GM18519 (cell line): ENCODE results near the gene PPP2R3B.
A peak's percentile ranks its signal among the peaks of the same experiment; 100 is the strongest.
"Not testable (repeated sequence)": the region's sequence is repeated elsewhere in the genome, so short reads cannot be mapped to it uniquely, and the experiment has no call there.

Experiments used
- ATAC-seq: cut with Tn5 transposase; IDR thresholded peaks from one replicate; pipeline ENCODE4 v1.9.1; 2021; ENCODE audit warnings: mild to moderate bottlenecking, moderate library complexity; ENCODE audit not compliant: unreplicated experiment, low FRiP score

PPP2R3B gene

DNA sequence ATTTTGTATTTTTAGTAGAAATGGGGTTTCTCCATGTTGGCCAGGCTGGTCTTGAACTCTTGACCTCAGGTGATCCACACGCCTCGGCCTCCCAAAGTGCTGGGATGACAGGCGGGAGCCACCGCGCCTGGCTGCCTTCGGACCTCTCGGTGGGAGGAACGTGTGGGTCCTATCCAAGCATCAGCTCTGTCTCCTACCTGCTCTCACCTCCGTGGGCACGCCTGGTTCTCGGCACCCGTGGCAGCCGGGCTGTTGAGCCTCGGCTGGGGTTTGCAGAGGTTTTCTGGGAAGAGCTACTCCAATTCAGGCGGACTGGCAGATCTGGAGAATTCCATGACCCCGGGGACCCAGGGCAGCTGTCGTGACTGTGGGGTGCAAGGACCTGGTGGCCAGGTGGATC, 23.6 kb upstream of the PPP2R3B start:
- ATAC-seq, result no peak

DNA sequence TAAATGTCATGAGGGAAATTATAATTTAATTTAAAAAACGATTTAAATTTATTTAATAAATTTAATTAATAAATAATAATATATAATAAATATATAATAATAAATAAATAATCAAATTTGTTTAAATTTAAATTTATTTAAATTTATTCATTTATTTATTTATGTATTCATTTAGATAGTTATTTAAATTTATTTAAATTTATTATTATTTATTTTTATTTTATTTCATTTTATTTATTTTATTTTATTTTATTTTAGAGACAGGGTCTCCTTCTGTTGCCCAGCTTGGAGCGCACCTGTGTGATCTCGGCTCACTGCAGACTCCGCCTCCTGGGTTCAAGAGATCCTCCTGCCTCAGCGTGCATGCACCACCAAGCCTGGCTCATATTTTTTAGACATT, 18.4 kb upstream of the PPP2R3B start:
- no peak for ATAC-seq

DNA sequence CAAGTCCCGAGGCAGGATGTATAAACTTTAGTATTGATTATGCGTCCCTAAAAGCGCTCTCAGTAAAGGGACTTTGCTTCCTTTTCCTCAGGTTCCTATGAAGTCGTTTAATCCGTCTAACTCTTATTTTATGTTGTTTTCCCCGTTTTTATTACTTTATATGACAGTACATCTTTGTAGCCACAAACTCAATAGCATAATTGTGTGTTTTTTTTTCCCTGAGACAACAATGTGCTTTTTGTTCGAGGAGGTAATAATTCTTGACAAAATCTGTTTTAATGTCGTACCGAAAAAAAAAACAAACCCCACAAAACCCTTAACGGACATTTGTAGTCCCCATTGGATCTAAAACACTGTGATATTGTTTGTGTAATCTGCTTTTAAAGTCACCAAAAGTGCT, 17.9 kb upstream of the PPP2R3B start:
- ATAC-seq, result no peak

- ATAC-seq, result no peak
Observed at GRCh38 chrX:402857-403256, 16.1 kb upstream of the PPP2R3B start.

GRCh38 chrX:400258-400657, 13.6 kb upstream of the PPP2R3B start:
- ATAC-seq, result no peak

GRCh38 chrX:397575-397974, 10.9 kb upstream of the PPP2R3B start:
- no peak for ATAC-seq

DNA sequence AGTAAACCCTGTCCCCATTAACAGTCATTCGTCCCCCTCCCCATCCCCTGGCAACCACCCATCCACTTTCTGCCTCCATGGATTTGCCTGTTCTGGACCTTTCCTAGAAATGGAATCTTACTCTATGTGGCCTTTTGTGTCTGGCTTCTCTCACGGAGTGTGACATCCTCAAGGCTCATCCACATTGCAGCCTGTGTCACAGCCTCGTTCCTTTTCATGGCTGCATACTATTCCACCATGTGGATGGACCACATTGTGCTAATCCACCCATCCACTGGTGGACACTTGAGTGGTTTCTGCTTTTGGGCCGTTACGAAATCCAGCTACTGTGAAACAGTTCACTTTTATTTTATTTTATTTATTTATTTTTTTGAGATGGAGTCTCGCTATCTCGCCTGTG, 8.1 kb upstream of the PPP2R3B start:
- no peak for ATAC-seq

- ATAC-seq, result no peak
Observed at GRCh38 chrX:392575-392846, 5.8 kb upstream of the PPP2R3B start.

- ATAC-seq, result no peak
Observed at GRCh38 chrX:391717-392574, 5.2 kb upstream of the PPP2R3B start.

GRCh38 chrX:390459-390858, 3.8 kb upstream of the PPP2R3B start:
- no peak for ATAC-seq

GRCh38 chrX:389021-389441, 2.3 kb upstream of the PPP2R3B start:
- no peak for ATAC-seq

DNA sequence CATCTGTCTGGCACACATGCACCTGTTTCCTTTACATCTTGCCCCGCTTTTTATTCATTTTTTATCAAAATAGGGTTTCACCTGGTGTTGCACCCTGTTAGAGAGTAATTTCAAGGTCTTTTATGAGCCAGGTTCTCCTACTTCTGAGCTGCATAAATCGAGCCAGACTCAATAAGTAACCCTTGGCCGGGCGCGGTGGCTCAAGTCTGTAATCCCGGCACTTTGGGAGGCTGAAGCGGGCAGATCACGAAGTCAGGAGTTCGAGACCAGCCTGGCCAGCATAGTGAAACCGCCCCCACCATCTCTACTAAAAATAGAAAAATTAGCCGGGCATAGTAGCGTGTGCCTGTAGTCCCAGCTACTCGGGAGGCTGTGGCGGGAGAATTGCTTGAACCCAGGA, 1.0 kb upstream of the PPP2R3B start:
- ATAC-seq, result no peak

DNA sequence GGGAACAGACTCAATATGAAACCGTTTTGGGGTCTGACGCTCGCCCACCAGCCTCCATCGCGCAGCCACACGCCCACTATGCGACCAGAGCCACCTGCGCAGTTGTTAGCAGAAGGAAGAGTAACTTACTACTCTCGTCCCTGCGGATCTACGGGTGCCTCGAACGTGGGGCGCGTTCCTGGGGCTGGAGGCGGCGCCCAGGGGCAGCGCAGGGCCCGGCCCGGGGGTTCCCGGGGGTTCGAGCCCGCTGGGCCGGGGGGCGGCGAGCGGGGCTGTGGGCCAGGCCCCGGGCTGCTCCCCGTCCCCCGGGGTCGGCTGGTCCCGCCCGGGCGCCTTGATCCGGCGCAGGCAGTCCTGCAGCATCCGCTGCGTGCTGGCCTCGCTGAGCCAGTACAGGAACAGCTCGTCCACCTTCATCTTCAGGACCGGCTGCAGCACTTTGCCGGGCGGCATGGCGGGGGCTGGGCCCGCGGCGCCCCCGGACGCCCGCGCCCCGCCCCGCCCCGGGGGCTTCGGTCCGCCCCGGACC, 404 bp downstream of the PPP2R3B start:
- ATAC-seq, result peak; percentile 24

DNA sequence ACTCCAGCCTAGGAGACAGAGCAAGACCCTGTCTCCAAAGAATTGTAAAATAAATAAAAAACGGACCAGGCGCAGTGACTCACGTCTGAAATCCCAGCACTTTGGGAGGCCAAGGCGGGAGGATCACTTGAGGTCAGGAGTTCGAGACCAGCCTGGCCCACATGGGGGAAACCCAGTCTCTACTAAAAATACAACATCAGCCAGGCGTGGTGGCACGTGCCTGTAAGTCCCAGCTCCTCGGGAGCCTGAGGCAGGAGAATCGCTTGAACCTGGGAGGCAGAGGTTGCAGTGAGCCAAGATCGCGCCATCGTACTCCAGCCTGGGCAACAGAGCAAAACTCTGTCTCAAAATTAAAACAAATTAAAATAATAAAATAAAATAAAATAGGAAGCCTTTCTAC, 971 bp downstream of the PPP2R3B start:
- not testable (repeated sequence) for ATAC-seq

GRCh38 chrX:384861-385260, 1.8 kb downstream of the PPP2R3B start:
- ATAC-seq, result no peak

- no peak for ATAC-seq
Observed at GRCh38 chrX:378443-378842, 8.3 kb downstream of the PPP2R3B start.

GRCh38 chrX:376206-376605, 10.5 kb downstream of the PPP2R3B start:
- ATAC-seq, result not testable (repeated sequence)

DNA sequence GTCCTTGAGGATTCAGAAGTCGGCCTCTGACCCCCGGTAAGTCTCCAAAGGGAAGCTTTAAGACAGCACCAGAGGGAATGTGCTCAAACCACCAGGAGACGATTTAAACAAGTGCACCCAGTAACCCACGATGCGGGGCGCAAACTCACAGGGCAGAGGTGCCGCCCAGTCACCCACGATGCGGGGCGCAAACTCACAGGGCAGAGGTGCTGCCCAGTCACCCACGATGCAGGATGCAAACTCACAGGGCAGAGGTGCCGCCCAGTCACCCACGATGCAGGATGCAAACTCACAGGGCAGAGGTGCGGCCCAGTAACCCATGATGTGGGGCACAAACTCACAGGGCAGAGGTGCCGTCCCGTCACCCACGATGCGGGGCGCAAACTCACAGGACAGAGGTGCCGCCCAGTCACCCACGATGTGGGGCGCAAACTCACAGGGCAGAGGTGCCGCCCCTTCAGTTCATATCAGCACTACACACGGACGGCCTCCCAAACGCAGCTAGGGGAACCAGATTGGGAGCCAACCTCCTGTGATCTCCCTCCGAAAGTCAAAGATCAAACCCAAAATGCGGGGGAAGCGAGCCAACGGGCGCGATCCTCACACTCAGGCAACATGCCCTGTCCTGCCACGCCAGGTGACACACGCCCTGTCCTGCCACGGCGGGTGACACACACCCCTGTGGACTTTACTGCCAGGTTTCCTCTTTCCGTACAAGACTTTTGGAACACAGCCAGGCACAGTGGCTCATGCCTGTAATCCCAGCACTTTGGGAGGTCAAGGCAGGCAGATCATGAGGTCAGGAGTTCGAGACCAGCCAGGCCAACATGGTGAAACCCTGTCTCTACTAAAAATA, 11.3 kb downstream of the PPP2R3B start:
- ATAC-seq, result no peak

- ATAC-seq, result no peak
Observed at GRCh38 chrX:374596-374995, 12.1 kb downstream of the PPP2R3B start.

- ATAC-seq, result no peak
Observed at GRCh38 chrX:373641-374471, 12.9 kb downstream of the PPP2R3B start.
